ENCODE data around the gene BCL2L15.

The BCL2L15 gene

DNA sequence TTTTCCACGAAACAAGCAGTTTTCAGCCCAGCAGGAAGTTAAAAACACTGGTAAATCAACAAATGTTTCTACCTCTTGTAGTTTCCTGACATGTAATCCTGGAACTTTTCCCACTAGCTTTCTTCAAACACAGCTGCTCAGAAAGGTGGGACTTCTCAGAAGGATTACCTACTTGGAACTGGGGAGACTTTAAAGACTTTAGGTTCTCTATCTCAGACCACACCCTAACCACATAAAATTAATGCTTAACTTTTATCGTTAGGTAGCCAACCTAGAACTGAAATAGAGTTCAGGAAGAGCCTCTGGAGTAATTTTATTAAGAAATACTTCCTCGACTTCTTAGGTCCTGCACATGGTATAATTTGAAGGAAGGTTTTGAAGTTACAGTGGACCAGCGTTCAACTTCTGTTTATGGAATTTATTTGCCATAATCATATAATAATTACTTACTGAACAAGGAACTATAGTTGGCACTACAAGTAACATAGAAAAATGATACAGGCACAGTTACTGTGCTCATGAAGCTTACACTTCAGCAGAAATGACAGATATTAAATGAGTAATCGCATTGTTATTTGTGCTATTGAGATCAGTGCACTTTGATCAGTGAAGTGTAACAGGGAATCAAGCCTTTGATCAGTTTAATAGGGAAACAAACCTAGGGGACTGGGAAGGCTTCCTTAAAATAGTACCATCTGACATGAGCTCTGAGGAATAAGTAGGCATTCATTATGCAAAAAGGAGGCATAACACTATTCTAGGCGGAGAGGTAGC lies at the start of gene BCL2L15:
Gene BCL2L15, minus strand, starts transcription at position 180 of the 774 bp plus-strand sequence. CDS start 206 bp downstream, outside the sequence.
- DNase-seq (ENCODE audit: low read depth in 1 of 2, low spot score in 1 of 2), result no peak

DNA sequence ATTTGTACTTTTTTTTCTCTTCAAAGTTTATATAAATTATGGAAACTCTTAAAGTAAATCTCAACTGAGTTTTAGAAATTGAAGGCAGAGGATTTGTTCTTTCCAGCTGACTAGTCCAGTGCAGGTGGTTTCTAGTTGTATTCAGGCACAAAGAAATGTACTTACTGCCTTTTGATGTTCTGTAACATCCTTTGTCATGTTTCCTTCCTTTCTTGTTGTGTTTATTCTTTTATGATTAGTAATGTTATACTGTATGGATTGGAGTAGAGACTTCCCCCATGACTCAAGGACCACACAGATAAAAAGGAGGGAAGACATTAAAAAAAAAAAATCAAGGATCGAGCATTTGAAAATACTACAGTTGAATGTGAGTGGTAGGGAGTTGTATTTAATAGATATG lies 49.8 kb upstream of the BCL2L15 start:
- DNase-seq (ENCODE audit: low read depth in 1 of 2, low spot score in 1 of 2), result no peak

DNA sequence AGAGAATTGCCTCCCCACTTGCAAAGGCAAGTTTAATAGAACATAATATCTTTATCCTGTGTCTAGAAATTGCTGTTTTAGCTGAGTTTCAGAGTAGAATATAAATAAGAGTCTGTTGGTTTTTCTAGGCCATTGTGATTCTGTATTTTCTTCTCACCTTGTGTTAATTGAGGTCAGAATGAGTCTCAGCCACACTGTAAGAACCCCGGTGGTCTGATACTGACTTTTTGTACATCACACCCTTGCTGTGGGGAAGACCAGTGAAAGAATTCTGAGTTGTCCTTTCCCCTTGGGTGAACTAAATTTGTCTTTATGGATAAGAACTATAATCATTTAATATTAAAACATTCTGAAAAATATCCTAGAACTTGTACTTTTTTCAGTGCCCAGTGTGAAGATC lies 48.6 kb upstream of the BCL2L15 start:
- no peak for DNase-seq (ENCODE audit: low read depth in 1 of 2, low spot score in 1 of 2)

DNA sequence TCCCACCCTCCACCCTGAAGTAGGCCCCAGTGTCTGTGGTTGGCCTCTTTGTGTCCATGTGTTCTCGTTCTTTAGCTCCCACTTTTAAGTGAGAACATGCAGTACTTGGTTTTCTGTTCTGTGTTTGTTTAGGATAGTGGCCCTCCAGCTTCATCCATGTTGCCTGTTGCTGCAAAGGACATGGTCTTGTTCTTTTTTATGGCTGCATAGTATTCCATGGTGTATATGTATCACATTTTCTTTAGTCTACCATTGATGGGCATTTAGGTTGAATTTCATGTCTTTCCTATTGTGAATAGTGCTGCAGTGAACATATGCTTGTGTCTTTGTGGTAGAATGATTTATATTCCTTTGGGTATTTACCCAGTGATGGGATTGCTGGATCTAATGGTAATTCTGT lies 47.8 kb upstream of the BCL2L15 start:
- DNase-seq (ENCODE audit: low read depth in 1 of 2, low spot score in 1 of 2), result no peak

DNA sequence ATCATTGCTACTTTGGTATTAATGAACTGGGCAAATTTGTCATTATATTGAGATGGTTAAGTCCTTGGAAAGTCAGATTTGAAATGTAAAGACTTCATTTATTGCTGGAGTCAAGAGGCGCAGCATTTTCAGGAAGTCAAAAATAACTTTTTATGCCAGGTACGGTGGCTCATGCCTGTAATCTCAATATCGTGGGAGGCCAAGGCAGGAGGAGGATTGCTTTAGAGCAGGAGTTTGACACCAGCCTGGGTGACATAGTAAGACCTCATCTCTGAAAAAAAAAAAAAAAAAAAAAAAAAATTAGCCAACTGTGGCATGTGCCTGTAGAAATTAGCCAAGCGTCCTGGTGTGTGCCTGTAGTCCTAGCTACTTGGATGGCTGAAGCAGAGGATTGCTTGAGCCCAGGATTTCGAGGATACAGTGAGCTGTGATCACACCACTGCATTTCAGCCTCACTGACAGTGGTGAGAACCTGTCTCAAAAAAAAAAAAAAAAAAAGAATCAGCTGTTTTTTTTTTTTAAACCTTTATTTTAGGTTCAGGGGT lies 47.2 kb upstream of the BCL2L15 start:
- DNase-seq (ENCODE audit: low read depth in 1 of 2, low spot score in 1 of 2), result no peak

DNA sequence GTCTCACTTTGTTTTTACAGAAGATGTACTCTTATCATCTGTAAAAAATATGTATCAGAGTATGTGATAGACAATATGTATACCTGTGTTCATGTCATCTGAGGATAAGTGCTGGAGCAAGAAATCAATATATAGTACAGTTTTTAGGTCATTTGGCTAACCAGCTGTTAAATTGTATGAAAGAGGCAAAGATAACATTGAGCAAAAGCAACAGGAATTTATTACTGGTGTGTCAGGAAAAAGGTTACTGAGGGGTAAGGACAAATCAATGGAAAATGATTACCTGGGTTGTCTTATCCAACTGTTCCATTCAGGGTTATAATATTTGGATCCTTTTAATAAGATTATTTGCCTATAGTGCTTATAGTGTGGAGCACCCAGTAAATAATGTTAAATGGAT lies 46.6 kb upstream of the BCL2L15 start:
- no peak for DNase-seq (ENCODE audit: low read depth in 1 of 2, low spot score in 1 of 2)

DNA sequence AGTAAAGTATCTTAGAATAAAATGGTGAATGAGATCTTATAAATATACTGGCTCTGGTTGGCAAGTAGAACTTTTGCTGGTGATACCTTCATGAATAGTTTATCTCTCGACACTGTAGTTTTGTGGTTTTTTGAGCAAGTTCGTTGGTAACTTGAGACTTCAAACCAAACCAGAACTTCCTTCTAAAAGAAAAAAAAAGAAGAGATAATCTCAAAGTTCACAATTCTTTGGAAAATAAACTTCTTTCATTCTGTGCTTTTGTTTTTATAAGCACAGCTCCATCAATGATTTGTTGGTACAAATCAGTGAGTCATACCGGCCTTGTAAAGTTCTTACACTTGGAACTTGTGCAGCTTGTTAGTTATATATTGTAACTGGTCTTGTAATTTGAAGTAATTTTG lies 44.1 kb upstream of the BCL2L15 start:
- no peak for DNase-seq (ENCODE audit: low read depth in 1 of 2, low spot score in 1 of 2)

DNA sequence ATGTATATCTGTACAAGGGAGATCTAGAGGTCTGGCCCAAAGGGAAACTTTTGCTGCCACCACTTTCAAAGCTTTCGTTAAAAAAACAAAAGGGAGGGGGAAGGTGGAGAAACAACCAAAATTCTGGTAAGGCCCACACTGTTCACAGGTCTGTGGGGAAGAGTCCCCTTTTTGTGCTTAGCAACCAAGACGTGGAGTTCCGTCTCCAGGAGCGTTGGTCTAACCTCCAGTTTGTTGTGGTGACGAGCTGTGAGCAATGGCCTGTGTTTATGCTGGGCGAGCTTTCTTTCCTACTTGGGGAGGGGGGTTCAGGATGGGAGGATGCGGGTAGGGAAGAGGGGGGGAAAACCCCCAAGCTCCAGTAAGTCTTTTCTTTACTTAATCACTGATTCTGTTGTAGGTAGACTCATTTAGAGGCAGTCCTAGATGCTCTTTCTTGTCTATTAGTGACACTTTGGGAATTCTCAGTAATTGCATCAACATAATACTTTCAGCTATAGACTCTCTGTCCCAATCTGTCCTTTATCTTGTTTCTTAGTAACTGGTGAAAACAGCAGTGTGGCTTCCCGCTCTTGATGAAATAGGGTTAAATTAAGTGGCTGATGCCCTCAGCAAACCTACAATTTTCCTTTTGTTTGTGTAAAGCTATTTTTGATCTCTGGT lies 43.2 kb upstream of the BCL2L15 start:
- DNase-seq (ENCODE audit: low read depth in 1 of 2, low spot score in 1 of 2), result peak; percentile 35 to 59

DNA sequence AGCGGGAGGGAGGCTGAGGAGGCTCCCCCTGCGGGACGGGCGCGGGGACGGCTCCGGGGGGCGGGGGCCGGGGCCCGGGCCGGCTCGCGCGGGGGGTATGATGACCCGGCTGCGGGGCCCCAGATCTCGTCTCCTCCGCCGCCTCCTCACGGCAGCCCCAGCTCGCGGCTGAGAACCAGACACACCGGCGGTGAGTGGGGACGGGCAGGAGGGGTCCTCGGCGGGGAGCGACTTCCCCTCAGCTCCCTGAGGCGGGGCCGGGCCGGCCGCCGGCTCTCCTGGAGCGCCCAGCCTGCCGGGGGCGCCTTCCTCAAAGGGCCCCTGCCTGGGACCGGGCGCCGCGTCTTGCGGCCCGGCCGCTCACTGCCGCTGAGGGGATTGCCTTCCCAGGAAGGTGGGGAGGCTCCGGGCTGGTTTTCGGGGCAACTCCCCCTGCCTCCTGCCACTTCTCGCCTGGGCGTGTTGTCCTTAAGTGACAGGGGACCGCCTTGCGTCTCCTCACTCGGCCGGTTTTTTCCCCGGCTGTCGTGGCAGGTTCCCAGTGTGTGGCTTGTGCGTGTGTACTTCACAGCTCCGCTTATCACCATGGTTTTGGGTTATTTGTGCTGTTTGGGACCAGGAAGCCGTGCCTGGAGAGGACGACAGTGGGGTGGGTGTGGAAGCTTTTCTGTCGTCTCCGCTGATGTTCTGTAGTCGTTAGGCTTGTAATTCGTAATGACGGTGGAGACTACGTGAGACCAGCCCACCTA lies 42.5 kb upstream of the BCL2L15 start:
- DNase-seq (ENCODE audit: low read depth in 1 of 2, low spot score in 1 of 2), result peak; percentile 24 to 53

DNA sequence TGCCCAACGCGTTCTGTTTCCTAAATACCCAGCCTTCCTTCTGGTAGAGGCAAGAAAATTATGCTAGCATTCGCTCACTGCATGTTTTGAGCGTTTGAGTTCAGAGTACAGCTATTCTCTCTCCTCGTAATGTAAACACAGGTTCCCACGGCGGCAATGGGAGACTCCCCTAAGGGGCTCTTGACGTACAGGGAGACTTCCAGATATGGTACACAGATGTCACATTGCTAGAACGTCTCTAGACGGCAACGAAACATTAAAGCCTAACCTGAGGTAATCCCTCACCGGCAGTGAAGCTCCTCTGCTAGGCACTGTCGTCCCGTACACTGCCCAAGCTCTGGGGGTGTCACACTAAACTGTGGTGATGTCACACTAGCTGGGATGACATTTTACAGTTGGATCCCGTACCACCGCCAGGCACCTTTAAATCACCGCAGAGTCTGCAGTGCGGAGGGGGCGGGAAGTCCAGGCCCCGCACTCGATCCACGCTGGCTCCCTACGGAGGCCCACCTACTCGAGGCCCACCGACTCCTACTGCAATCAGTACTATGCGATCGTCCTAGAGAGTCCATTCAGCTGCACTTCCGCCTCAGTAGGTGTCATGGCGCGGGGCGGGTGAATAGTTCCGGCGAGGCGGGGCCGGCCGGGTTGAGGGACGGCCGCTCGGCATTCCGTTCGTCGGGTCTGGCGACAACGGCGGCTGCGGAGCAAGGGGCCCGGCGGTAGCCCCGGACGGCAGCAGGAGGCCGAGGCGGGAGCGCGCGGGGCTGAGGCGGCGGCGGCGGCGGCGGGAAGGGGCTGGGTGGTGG lies 41.8 kb upstream of the BCL2L15 start, which contains the start of gene HIPK1:
Gene HIPK1, plus strand, starts transcription at position 384 of the 809 bp plus-strand sequence.
- DNase-seq (ENCODE audit: low read depth in 1 of 2, low spot score in 1 of 2), result peak; percentile 82 to 88

DNA sequence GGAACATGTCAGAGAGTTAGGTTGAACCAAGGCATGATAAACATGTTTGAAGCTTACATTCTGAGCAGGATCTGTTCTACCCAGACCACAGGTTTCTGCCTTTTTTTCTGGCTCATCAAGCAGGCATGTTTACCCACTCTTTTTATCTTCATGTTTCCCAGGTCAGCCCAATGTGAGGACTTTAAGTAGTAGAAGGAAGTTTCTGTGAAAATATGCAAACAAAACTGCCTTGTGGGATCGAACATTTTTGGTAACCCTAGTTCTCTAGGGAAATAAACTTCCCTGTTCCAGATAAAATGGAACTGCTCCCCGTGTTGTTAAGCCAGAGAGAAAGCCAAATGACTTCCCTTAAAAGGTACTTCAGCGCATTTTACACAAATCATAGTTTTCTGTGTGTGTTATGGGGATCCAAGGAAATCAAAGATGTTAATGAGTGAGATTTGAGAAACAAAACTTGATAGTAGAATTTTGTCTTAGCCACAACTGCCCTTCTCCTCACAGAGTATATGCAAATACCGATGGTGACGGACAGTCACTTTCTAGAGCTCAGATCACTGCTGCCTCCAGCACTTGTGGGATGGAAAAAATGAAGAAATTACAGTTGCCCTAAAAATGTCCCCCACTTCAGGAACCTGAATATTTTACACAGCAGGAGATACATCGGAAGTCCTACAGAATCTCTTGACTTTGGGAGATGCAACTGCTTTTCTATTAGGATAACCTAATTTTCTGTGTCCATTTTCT lies 41.0 kb upstream of the BCL2L15 start:
- no peak for DNase-seq (ENCODE audit: low read depth in 1 of 2, low spot score in 1 of 2)

DNA sequence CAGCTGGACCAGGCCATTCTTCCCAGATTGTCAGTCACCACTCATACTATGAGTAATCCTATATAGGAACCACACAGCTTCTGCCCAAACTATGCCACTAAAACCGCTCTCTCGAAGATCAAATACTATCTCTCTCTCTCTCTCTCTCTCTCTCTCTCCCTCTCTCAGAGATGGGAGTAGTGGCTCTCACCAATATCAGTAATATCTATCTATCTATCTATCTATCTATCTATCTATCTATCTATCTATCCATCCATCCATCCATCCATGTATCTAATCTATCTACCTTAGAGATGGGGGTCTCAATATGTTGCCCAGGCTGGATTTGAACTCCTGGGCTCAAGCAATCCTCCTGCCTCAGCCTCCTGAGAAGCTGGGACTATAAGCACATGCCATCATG lies 37.1 kb upstream of the BCL2L15 start:
- DNase-seq (ENCODE audit: low read depth in 1 of 2, low spot score in 1 of 2), result no peak

DNA sequence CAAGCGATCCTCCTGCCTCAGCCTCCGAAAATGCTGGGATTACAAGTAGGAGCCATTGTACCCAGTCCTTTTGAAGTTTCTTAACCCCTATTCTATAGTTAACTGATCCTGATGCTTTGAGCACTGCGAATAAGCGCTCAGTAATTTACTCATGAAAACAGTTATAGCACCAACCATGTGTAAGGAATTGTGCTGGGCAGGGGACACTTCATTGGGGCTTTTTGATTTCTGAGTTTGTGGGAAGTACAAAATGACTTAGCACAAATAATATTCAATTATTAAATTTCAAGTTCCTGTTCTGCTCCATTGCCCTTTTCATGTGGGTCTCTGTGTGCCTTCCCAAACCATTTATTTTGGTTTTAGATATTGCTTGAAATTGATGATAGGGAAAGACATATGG lies 35.6 kb upstream of the BCL2L15 start:
- no peak for DNase-seq (ENCODE audit: low read depth in 1 of 2, low spot score in 1 of 2)

DNA sequence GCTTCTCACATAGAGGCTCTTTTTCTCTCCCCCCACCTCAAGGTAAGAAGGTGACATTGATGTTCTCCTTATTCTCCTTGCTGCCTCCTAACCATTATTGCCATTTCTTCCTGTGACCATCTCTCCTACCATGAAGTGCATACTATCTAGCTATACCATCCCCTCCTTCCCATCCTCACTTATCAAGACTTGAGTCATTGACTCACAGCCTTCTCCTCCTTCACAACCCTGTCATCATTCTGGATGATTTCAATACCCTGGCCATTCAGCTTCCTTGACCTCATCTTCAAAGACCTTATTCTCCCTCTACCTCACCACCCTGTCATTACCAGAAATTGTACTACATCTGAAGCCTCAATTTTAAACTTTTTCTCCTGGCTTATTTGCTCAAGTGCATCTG lies 30.9 kb upstream of the BCL2L15 start:
- DNase-seq (ENCODE audit: low read depth in 1 of 2, low spot score in 1 of 2), result no peak

DNA sequence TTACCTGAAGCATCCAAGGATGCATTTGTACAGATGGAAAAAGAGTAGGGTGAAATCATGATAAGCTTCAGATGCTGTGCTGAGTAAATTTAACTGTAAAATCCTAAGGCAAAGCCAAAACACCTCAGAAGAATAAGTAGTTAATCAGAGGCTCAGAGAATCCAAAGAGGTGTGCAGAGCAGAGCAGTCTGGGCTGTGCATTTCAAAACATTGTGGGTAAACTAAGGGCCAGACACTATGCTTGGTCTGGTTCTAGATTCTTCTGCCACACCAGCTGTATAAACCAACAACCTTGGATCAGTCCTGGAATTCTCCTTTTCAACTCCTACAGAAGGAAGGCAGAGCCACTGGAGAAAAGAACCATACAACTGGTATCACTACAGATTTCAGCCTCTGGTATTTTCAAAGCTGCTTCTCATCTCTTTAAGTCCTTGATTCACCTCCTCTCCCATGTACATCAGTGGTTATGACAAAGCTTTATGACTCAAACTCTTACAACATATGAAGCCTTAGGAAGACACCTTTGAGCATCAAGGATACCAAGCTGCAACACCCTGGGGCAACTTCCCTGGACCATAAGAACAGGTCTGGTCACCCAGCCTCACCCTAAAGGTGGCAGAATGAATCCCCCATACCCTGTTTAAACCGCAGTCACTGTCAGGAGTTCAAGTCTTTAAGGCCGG lies 30.2 kb upstream of the BCL2L15 start:
- DNase-seq (ENCODE audit: low read depth in 1 of 2, low spot score in 1 of 2), result no peak

DNA sequence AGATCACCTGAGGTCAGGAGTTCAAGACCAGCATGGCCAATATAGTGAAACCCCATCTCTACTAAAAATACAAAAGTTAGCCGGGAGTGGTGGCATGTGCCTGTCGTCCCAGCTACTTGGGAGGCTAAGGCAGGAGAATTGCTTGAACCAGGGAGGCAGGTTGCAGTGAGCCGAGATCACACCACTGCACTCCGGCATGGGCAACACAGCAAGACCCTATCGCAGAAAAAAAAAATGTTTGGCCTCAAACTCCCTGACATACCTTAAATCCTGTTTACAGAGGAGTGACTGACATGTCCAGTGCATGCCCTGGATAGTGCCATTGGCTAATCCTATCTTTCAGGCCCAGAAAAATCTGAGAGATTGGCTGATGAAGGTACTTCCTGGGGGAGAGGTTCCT lies 29.6 kb upstream of the BCL2L15 start:
- DNase-seq (ENCODE audit: low read depth in 1 of 2, low spot score in 1 of 2), result no peak

DNA sequence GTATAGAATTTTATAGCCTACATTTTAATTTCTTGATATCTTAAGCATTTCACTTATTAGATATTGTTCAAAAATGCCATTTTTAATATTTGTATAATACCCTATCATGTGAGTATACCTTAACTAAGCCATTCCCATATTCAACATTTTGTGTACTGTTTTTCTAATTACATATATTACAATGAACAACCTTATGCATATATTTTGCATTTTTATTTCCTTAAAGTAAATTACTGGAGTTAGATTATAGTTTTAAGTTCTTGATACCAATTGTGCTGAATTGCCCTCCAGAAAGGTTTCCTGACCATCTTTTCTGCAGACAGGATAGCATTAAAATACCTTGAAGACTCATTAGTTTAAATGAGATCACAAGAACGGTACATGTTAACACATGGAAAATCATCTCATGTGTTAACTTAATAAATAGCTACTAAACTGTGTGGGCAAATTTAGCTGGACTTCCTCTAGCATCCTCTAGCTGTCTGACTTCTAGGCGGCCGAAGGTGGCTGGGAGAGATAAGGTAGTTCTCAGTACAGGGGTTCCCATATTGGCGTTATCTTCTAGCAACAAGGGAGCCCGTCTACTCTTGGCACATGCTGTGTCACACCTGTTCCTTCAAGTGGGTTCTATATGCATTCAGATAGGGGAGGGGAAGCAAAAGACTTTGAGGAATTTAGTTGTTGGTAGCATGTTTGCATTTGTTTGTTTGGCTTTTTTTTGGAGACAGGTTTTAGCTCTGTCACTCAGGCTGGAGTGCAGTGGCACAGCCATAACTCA lies 26.7 kb upstream of the BCL2L15 start:
- DNase-seq (ENCODE audit: low read depth in 1 of 2, low spot score in 1 of 2), result no peak

DNA sequence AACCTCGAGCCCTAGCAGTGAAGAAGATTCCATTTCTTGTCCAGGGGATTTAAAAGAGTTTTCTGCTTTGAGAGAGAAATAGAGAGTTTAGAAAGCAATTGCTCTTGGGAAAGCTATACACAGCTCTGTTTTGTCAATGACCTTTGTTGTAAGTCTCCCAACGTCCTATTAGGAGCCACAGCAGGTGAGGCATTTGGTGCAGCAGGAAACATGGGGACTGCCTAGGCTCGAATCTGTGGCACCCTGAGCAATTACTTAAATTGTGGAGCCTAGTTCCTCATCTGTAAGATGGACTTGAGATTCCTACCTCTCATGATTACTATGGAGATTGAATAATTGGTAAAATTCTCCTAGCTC lies 25.9 kb upstream of the BCL2L15 start:
- DNase-seq (ENCODE audit: low read depth in 1 of 2, low spot score in 1 of 2), result no peak

Measured in activated T-helper 1 cell treated with anti-CD3 and anti-CD28 coated beads, Interleukin-2, amount 50 U/mL, for 16 hours (primary cell).